Myocyte (in vitro differentiated cells): ENCODE measurements around the gene FERMT3. TPM values are rescaled to one million over a fixed set of nuclear protein-coding genes. Genes with fewer than 3 reads are reported as not detected.

ENCODE experiments used
- DNase-seq: peaks from one replicate; pipeline ENCODE4 v3.0.0-alpha.2; 2012; ENCODE audit warnings: low read depth
- polyA plus RNA-seq: library from polyadenylated mRNA; unstranded; fragments of >200 nt; gene quantifications from one replicate; pipeline ENCODE4 v1.2.1, GENCODE V29; 2012; ENCODE audit warnings: missing spikeins
- total RNA-seq: library from RNA; depleted of rRNA; stranded (reverse); fragments of >200 nt; gene quantifications from 2 replicates; pipeline ENCODE4 v1.2.3, GENCODE V29; 2014

Gene FERMT3
- 6.1 and 19.4 TPM in 2 replicates for total RNA-seq
- 18.5 TPM for polyA plus RNA-seq

GRCh38 chr11:64206457-64207255 lies at the start of gene FERMT3:
FERMT3 (plus strand) TSS chr11:64206721; CDS start chr11:64207365, 644 bp downstream.
- no peak for DNase-seq

GRCh38 chr11:64157631-64158394 lies 48.7 kb upstream of the FERMT3 start:
- peak; percentile 40 for DNase-seq

GRCh38 chr11:64161037-64161436 lies 45.5 kb upstream of the FERMT3 start:
- DNase-seq, result no peak

- peak; percentile 40 for DNase-seq
These were observed 43.8 kb upstream of the FERMT3 start for GRCh38 chr11:64162769-64163168.

GRCh38 chr11:64163951-64164350 lies 42.6 kb upstream of the FERMT3 start:
- peak; percentile 52 for DNase-seq

- peak; percentile 97 for DNase-seq
These were observed 41.9 kb upstream of the FERMT3 start for GRCh38 chr11:64164392-64165312.

- DNase-seq, result no peak
These were observed 41.1 kb upstream of the FERMT3 start for GRCh38 chr11:64165481-64165841.

GRCh38 chr11:64165842-64166635 lies 40.5 kb upstream of the FERMT3 start, which contains the start of gene MACROD1:
MACROD1 (minus strand) TSS chr11:64166113; CDS start chr11:64165994, 119 bp downstream.
- DNase-seq, result peak; percentile 95

GRCh38 chr11:64170419-64170818 lies 36.1 kb upstream of the FERMT3 start:
- no peak for DNase-seq

GRCh38 chr11:64173616-64174355 lies 32.7 kb upstream of the FERMT3 start:
- no peak for DNase-seq

- DNase-seq, result no peak
These were observed 29.8 kb upstream of the FERMT3 start for GRCh38 chr11:64176751-64177150.

- no peak for DNase-seq
These were observed 28.3 kb upstream of the FERMT3 start for GRCh38 chr11:64178203-64178602.

GRCh38 chr11:64178951-64179639 lies 27.4 kb upstream of the FERMT3 start:
- DNase-seq, result no peak

- peak; percentile 78 for DNase-seq
These were observed 25.6 kb upstream of the FERMT3 start for GRCh38 chr11:64180891-64181290.

GRCh38 chr11:64181506-64182411 lies 24.8 kb upstream of the FERMT3 start:
- DNase-seq, result peak; percentile 98

GRCh38 chr11:64183890-64184289 lies 22.6 kb upstream of the FERMT3 start:
- DNase-seq, result no peak

GRCh38 chr11:64185175-64185692 lies 21.3 kb upstream of the FERMT3 start:
- DNase-seq, result peak; percentile 90
